ENCODE results near the gene ELAVL1. TPM values are rescaled to one million over a fixed set of nuclear protein-coding genes. Genes with fewer than 3 reads are reported as not detected.

The ELAVL1 gene
- total and polyA plus RNA-seq, 2 of the 13 experiments (the other 11 are each of a cell fraction or from before 2014, with no cell fraction given), result 27.9 to 38.4 TPM

GRCh38 chr19:7923295-7924191 is 81.9 kb downstream of the ELAVL1 start (continued):
- TF ChIP-seq KIAA2018 (CRISPR knock-in tag; IDR thresholded peaks at IDR 0.05; ENCODE audit: borderline replicate concordance), result no peak
- TF ChIP-seq SALL1 (CRISPR knock-in tag; IDR thresholded peaks at IDR 0.05), result no peak
- TF ChIP-seq RBFOX2 (IDR thresholded peaks at IDR 0.05; ENCODE audit: low read depth, low read length), result 0 out of 2 replicates have a peak, but pooled peaks have one; percentile 22
- peak; percentile 29 for TF ChIP-seq AGO1 (IDR thresholded peaks at IDR 0.05; ENCODE audit: low read depth, low read length, poor library complexity, severe bottlenecking)
- TF ChIP-seq AGO2 (optimal IDR thresholded peaks at IDR 0.05; ENCODE audit: low read depth, low read length), result peak; percentile 43
- TF ChIP-seq WIZ (CRISPR knock-in tag; IDR thresholded peaks at IDR 0.05), result no peak
- TF ChIP-seq ZNF30 (CRISPR knock-in tag; IDR thresholded peaks at IDR 0.05), result no peak
